Lower lobe of right lung (tissue), 2 donors: Measurements from ENCODE around the gene INF2. TPM values are rescaled to one million over a fixed set of nuclear protein-coding genes. Genes with fewer than 3 reads are reported as not detected.
A peak's percentile ranks its signal among the peaks of the same experiment; 100 is the strongest.

Source experiments
- ATAC-seq, 2 donors: fragments of 200-7000 bp; cut with Tn5 transposase; one replicate each; pipeline ENCODE4 v1.9.1; 2020 to 2022; ENCODE audit warnings: mild to moderate bottlenecking in 2 of 2, moderate library complexity in 2 of 2
- DNase-seq: peaks from one replicate; pipeline ENCODE4 v3.0.0-alpha.2; 2020
- H3K27ac ChIP-seq: fragments of 200-600 bp; one replicate; pipeline ENCODE4 v1.8.0; 2022
- H3K27me3 ChIP-seq: fragments of 200-600 bp; one replicate; pipeline ENCODE4 v1.8.0; 2022; ENCODE audit warnings: low read depth
- H3K36me3 ChIP-seq: fragments of 200-600 bp; one replicate; pipeline ENCODE4 v1.8.0; 2022; ENCODE audit warnings: mild to moderate bottlenecking
- H3K4me1 ChIP-seq: fragments of 200-600 bp; one replicate; pipeline ENCODE4 v1.8.0; 2022
- H3K4me3 ChIP-seq: fragments of 200-600 bp; one replicate; pipeline ENCODE4 v1.8.0; 2022; ENCODE audit warnings: mild to moderate bottlenecking
- H3K9me3 ChIP-seq: fragments of 200-600 bp; one replicate; pipeline ENCODE4 v1.8.0; 2022
- intact Hi-C: fragments of 100-400 bp; cut with DNase I; formaldehyde crosslinking; loops from one replicate; pipeline ENCODE4 v1.11.0; 2022
- total RNA-seq: library from RNA; stranded (reverse); fragmentation: NEBNext Ultra II Directional; extraction: Animal tissue kit (Norgen Biotek cat#: 25700); gene quantifications from one replicate; pipeline ENCODE4 v1.2.1, GENCODE V29; 2021
- TF ChIP-seq, protein P1 (sequence below): fragments of 200-600 bp; IDR thresholded peaks from one replicate; pipeline ENCODE4 v1.8.0; 2022; ENCODE audit warnings: antibody characterized with exemption, mild to moderate bottlenecking
- donor health status: DM: no; HTN: yes; CAD: no; lungs with severe emphysema.

The INF2 gene
- total RNA-seq, 1 donor from 2014 or later, result 116 TPM

DNA sequence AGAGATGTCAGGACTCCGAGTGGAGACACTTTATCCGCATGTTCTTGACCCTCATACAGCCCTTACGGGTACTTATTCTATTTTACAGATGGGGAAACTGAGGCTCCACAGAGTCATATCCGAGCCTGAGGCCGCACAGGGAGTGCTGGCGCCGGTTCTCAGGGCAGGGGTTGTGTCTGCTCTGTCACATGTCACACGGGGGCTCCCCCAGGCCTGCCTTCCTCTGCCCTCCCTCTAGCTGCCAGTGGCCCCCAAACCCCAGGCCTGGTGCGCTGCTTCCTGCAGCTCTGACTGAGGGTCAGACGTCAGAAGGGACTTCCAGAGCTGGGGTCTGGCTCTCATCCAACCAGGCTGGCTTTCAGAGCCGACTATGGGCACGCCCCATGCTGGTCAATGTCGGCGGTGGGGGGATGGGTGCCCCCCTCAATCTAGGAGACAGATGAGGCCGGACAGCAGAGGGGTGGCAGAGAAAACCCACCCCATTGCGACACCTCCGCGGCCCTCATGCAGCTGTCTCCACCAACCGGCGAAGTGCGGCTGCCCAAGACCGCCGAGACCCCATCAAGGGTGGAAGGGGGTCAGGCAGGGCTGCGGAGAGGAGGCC is 811 bp upstream of the INF2 start:
- intact Hi-C loops, result no loop called here
- DNase-seq (peak; percentile 75), ATAC-seq (peak; percentile 31 to 38)
- H3K36me3 ChIP-seq, result no peaks in the 10 kb centered on the region
- peak overlapping the region; percentile 87 for H3K27ac ChIP-seq
- H3K9me3 ChIP-seq, result no peaks in the 10 kb centered on the region
- H3K27me3 ChIP-seq, result no peaks in the 10 kb centered on the region
- peak overlapping the region; percentile 93 for H3K4me3 ChIP-seq
- TF ChIP-seq, protein P1, sequence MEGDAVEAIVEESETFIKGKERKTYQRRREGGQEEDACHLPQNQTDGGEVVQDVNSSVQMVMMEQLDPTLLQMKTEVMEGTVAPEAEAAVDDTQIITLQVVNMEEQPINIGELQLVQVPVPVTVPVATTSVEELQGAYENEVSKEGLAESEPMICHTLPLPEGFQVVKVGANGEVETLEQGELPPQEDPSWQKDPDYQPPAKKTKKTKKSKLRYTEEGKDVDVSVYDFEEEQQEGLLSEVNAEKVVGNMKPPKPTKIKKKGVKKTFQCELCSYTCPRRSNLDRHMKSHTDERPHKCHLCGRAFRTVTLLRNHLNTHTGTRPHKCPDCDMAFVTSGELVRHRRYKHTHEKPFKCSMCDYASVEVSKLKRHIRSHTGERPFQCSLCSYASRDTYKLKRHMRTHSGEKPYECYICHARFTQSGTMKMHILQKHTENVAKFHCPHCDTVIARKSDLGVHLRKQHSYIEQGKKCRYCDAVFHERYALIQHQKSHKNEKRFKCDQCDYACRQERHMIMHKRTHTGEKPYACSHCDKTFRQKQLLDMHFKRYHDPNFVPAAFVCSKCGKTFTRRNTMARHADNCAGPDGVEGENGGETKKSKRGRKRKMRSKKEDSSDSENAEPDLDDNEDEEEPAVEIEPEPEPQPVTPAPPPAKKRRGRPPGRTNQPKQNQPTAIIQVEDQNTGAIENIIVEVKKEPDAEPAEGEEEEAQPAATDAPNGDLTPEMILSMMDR, result no peak
- peaks cover 60% of the 10 kb centered on the region for H3K4me1 ChIP-seq

GRCh38 chr14:104689881-104690711 is 678 bp downstream of the INF2 start:
- Histone ChIP-seq H3K4me1 (peaks cover 75% of the 10 kb centered on the region), H3K36me3 (no peaks in the 10 kb centered on the region), H3K4me3 (peak overlapping the region; percentile 93), H3K9me3 (no peaks in the 10 kb centered on the region), H3K27ac (peak overlapping the region; percentile 87), H3K27me3 (no peaks in the 10 kb centered on the region)
- DNase-seq, result no peak
- peak; percentile 9 to 24 for ATAC-seq
- intact Hi-C loops, result no loop called here
- TF ChIP-seq, protein P1, result no peak

DNA sequence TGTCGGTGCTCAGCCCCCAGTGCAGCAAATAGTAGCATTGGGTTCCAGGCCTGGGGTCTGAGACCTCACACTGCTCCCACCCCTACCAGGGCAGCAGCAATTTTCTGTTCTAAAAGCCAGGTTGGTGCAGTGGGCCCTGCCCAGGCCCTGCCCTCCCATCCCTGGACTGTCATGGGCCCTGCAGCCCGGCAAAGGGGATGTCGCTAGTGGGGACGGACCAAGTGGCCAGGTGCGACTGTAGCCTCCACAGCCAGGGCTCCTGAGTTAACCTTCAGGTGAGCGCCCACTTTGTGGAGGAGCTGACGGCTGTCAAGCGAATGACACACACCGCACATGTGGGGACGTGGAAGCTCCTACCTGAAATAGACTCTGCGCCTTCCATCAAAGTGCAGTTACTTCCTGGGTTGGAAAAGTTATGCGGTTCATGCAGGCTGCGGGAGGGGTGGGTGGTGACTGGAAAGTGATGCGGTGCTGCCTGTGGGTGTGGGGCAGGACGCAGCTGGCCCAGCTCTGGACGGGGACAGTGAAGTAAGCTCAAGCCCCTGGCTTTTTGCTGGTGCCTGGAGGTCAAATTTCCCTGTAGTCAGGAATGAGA is 1.5 kb downstream of the INF2 start:
- TF ChIP-seq, protein P1, result no peak
- H3K9me3 ChIP-seq, result no peaks in the 10 kb centered on the region
- peak overlapping the region; percentile 87 for H3K27ac ChIP-seq
- intact Hi-C loops, result no loop called here
- DNase-seq (no peak), ATAC-seq (no peak)
- peak overlapping the region; percentile 93 for H3K4me3 ChIP-seq
- peaks cover 3% of the 10 kb centered on the region for H3K36me3 ChIP-seq
- no peaks in the 10 kb centered on the region for H3K27me3 ChIP-seq
- H3K4me1 ChIP-seq, result peaks cover 83% of the 10 kb centered on the region

GRCh38 chr14:104691546-104692260 is 2.3 kb downstream of the INF2 start:
- no peak for DNase-seq
- Histone ChIP-seq H3K4me1 (peaks cover 91% of the 10 kb centered on the region), H3K9me3 (no peaks in the 10 kb centered on the region), H3K27ac (no peak overlapping the region), H3K4me3 (no peak overlapping the region), H3K36me3 (peaks cover 8% of the 10 kb centered on the region), H3K27me3 (no peaks in the 10 kb centered on the region)
- intact Hi-C loops, result no loop called here
- TF ChIP-seq, protein P1, result no peak
- ATAC-seq, result no peak

GRCh38 chr14:104692261-104692938 is 3.0 kb downstream of the INF2 start:
- Histone ChIP-seq H3K27me3 (no peaks in the 10 kb centered on the region), H3K4me1 (peaks cover 93% of the 10 kb centered on the region), H3K36me3 (peaks cover 8% of the 10 kb centered on the region), H3K9me3 (no peaks in the 10 kb centered on the region), H3K4me3 (no peak overlapping the region), H3K27ac (no peak overlapping the region)
- intact Hi-C loops, result no loop called here
- TF ChIP-seq, protein P1, result no peak
- DNase-seq (no peak), ATAC-seq (no peak)
